Uterus (tissue), 4 donors: Measurements from ENCODE around the gene SASH1. TPM values are rescaled to one million over a fixed set of nuclear protein-coding genes. Genes with fewer than 3 reads are reported as not detected.

ENCODE experiments used
- DNase-seq, 2 donors: peaks; one replicate each; pipeline ENCODE4 v3.0.0-alpha.2; 2019 to 2020
- H3K27ac ChIP-seq, 2 donors: fragments of 200-600 bp; sonication (generic); 1 replicate in 1 of 2; 2 replicates in 1 of 2; pipeline ENCODE4 v1.5.1; 2016 to 2018
- H3K27me3 ChIP-seq, 2 donors: fragments of 200-600 bp; sonication (generic); one replicate each; pipeline ENCODE4 v1.5.1; 2018 to 2019; ENCODE audit warnings: control low read depth in 1 of 2
- H3K36me3 ChIP-seq, 2 donors: fragments of 200-600 bp; sonication (generic); one replicate each; pipeline ENCODE4 v1.5.1; 2019; ENCODE audit warnings: control low read depth in 1 of 2
- H3K4me1 ChIP-seq, 2 donors: fragments of 200-600 bp; sonication (generic); one replicate each; pipeline ENCODE4 v1.5.1; 2018 to 2019; ENCODE audit warnings: control low read depth in 1 of 2
- H3K4me3 ChIP-seq, 2 donors: fragments of 200-600 bp; sonication (generic); 1 replicate in 1 of 2; 2 replicates in 1 of 2; pipeline ENCODE4 v1.5.1; 2018 to 2019; ENCODE audit warnings: mild to moderate bottlenecking in 1 of 2
- H3K9me3 ChIP-seq, 2 donors: fragments of 200-600 bp; sonication (generic); one replicate each; pipeline ENCODE4 v1.5.1; 2019; ENCODE audit warnings: control low read depth in 1 of 2
- CTCF ChIP-seq, 4 experiments: fragments of 200-600 bp in 2 of 4; fragments of 450-650 bp in 2 of 4; sonication (generic) in 2 of 4; IDR thresholded peaks; one replicate each; pipeline ENCODE4 v1.5.1; 2016 to 2019; ENCODE audit warnings: antibody characterized with exemption in 4 of 4, mild to moderate bottlenecking in 2 of 4, moderate library complexity in 1 of 4
- POLR2A ChIP-seq, 2 donors: fragments of 450-650 bp; IDR thresholded peaks; one replicate each; pipeline ENCODE4 v1.6.1; 2016; ENCODE audit warnings: antibody characterized with exemption in 2 of 2, mild to moderate bottlenecking in 1 of 2, moderate library complexity in 1 of 2
- intact Hi-C: fragments of 100-400 bp; cut with DNase I; formaldehyde crosslinking; loops from one replicate; pipeline ENCODE4 v1.15.1; 2023; ENCODE audit warnings: low total_unique reads
- small RNA-seq: library from RNA; depleted of rRNA; stranded (forward); fragments of <200 nt; gene quantifications from one replicate; pipeline ENCODE3, GENCODE V24; 2016
- total RNA-seq, 4 donors: library from RNA; depleted of rRNA in 3 of 4; stranded (reverse); fragments of >200 nt in 3 of 4; gene quantifications; one replicate each; pipeline versions ENCODE4 v1.1.0 to v1.2.4, GENCODE V29; 2014 to 2023
- donor health status: DM: yes; HTN: yes; CAD: no.

The SASH1 gene
- total RNA-seq, 4 donors from 2014 or later, result 31.2 to 79.9 (median 54.3) TPM

DNA sequence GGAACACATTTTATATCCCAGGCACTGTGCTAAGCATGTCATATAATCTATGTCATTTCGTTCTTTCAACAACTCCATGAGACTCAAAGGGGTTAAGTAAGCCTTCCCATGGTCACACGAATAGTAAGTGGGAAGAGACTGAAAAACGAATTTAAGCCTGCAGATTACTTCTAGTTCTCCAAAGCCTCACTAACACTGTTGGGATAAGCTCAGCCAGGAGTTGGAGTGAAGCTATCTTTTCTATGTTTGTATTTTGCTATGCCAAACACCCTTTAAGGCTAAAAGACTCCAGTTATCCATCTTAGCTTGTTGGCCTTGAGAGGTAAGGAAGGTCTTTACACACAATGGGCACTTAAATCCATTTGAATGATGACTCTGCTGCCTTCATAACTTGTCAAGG lies 256.1 kb downstream of the SASH1 start:
- H3K27me3 ChIP-seq, result no peaks in the 10 kb centered on the region
- peak overlapping the region in 1 of 2 donors; percentile 3 for H3K27ac ChIP-seq
- no peaks in the 10 kb centered on the region for H3K9me3 ChIP-seq
- TF ChIP-seq POLR2A (IDR thresholded peaks at IDR 0.05), result no peak
- no peak for TF ChIP-seq CTCF (IDR thresholded peaks at IDR 0.05)
- no peaks in the 10 kb centered on the region for H3K4me1 ChIP-seq
- intact Hi-C loops, result no loop called here
- no peaks in the 10 kb centered on the region for H3K36me3 ChIP-seq
- H3K4me3 ChIP-seq, result no peak overlapping the region
- no peak for DNase-seq

GRCh38 chr6:148599967-148600426 lies 257.4 kb downstream of the SASH1 start:
- Histone ChIP-seq H3K4me1 (no peaks in the 10 kb centered on the region), H3K27me3 (no peaks in the 10 kb centered on the region), H3K27ac (peak overlapping the region; percentile 3 to 9), H3K36me3 (no peaks in the 10 kb centered on the region), H3K4me3 (no peak overlapping the region), H3K9me3 (no peaks in the 10 kb centered on the region)
- no peak for TF ChIP-seq CTCF (IDR thresholded peaks at IDR 0.05)
- no peak for TF ChIP-seq POLR2A (IDR thresholded peaks at IDR 0.05)
- no peak for DNase-seq
- intact Hi-C loops, result no loop called here

Small RNA genes within 50 kb of the gene (small RNA-seq; reads per million reads assigned to genes)
- not detected for gene SNRPEP6
